ENCODE data around the gene KLHDC7B.

Gene KLHDC7B

DNA sequence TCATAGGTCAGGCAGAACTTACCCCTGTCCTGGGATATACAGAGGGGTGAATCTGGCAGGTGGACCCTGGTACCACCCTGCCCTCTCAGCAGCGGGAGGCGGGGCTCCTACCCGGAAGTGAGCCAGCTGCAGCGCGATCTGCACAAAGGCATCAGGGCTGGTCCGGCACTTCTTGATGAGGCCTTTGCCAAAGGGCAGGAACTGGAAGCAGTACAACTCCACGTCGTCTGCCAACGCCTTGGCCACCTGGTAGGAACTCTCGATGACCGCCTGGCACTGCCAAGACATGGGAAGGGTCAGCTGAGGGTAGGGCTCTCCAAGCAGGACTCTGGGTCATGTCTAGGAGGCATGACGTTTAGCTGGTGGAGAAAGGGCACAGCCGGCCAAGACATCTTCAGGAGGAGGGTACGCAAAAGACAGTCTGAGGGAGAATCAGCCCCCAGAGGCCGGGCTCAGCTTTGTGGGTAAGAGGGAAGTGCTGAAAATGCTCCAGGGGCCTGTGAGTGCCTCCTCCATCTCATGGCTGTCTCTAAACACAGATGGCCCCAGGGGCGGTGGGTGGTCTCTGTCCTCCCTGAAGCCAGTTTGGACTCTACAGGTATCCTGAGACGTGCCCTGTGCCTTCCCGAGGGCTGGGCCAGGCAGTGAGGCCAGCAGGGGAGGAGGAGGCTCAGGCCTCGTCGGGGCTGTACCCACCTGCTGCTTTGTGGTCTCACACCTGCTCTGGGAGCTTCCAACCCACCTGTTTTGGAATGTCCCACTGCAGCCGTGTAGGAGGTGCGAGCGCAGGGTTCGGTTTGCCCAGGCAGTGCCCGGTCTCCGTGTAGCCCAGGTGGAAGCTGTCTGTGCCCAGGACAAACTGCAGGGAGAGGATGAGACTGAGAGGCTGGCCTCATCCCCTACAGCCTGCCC lies 25.8 kb downstream of the KLHDC7B start:
- Histone ChIP-seq H3K4me3 (ENCODE audit: low read length) (no peak overlapping the region), H3F3A (ENCODE audit: control insufficient read depth, insufficient read depth) (peaks cover 2% of the 10 kb centered on the region; the same call in 1 of the 2 replicates), H3K79me2 (ENCODE audit: control insufficient read depth, low read length) (no peaks in the 10 kb centered on the region), H3K9me3 (ENCODE audit: control insufficient read depth, insufficient read depth, low read length) (no peaks in the 10 kb centered on the region), H3K4me2 (ENCODE audit: low read length) (no peak overlapping the region), H3K36me3 (ENCODE audit: control insufficient read depth, low read length) (peaks cover 81% of the 10 kb centered on the region), H3K27ac (ENCODE audit: low read depth, low read length) (no peak overlapping the region), H3K9me2 (replicated peaks; ENCODE audit: control insufficient read depth, low read length) (no peaks in the 10 kb centered on the region), H4K20me1 (ENCODE audit: control insufficient read depth, insufficient read depth, low read depth, low read length) (no peaks in the 10 kb centered on the region), H3K4me1 (ENCODE audit: control insufficient read depth, low read length) (no peaks in the 10 kb centered on the region; the same call in 1 of the 2 replicates), H3K27me3 (ENCODE audit: control insufficient read depth, low read length) (no peaks in the 10 kb centered on the region)
- no peak for TF ChIP-seq EZH2phosphoT487 (IDR thresholded peaks at IDR 0.05; ENCODE audit: borderline replicate concordance, low read length)
- TF ChIP-seq, protein P1, sequence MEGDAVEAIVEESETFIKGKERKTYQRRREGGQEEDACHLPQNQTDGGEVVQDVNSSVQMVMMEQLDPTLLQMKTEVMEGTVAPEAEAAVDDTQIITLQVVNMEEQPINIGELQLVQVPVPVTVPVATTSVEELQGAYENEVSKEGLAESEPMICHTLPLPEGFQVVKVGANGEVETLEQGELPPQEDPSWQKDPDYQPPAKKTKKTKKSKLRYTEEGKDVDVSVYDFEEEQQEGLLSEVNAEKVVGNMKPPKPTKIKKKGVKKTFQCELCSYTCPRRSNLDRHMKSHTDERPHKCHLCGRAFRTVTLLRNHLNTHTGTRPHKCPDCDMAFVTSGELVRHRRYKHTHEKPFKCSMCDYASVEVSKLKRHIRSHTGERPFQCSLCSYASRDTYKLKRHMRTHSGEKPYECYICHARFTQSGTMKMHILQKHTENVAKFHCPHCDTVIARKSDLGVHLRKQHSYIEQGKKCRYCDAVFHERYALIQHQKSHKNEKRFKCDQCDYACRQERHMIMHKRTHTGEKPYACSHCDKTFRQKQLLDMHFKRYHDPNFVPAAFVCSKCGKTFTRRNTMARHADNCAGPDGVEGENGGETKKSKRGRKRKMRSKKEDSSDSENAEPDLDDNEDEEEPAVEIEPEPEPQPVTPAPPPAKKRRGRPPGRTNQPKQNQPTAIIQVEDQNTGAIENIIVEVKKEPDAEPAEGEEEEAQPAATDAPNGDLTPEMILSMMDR (IDR thresholded peaks at IDR 0.05; ENCODE audit: low read depth, low read length, poor library complexity, severe bottlenecking), result no peak

DNA sequence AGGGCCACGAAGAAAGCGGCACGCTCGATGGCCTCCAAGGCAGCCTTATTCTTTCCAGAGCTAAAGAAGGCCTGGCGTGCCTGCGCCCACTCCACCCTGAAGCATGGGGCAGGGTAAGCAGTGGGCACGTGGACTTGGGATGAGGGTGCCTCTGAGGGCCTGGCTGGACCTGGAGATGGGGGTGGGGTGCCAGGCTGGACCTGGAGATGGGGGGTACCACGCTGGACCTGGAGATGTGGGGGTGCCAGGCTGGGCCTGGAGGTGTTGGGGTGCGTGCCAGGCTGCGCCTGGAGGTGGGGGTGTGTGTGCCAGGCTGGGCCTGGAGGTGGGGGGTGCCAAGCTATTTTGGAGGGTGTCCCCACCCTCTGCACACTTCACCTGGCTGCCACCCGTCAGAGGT lies 27.3 kb downstream of the KLHDC7B start:
- no peaks in the 10 kb centered on the region for H3K79me2 ChIP-seq (ENCODE audit: control insufficient read depth, low read length)
- H4K20me1 ChIP-seq (ENCODE audit: control insufficient read depth, insufficient read depth, low read depth, low read length), result no peaks in the 10 kb centered on the region

DNA sequence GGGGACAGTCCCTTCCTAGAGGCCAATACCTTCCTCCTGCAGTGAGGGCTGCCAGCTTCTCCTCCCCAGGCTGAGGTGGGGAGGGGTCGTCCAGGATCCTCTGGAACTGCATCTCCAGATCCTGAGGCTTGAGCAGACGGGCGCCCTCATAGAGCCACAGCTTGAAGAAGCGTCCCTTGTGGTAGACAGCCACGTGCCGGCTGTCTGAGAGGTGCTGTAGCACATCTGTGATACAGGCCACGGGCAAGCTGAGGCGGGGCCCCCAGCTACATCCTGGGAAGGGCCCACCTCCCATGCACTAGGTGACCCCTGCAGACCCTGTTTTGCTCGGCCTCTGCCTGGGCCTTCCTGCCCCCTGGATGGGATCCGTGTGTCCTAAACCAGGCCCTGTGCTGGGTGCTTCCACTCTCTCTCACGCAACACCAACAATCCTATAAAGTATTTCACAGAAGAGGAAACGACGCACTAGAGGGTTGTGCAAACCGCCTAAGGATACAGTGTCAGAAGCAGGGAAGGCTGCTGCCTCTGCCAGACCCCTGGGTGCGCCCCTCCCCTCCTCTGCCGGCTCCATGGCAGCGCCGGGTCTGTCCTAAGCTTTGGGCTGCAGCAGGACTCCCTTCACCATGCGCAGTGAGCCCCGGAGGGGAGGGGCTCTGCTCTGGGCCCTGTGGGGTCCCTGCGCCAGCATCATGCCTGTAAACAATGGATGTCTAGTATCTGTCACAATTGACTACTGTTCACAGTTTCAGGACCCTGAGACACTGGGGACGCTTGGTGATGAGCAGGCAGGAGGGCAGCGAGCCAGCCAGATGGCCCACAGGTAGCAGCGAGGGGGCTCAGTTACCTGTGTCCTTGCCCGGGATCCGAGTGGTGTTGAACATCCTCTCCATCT lies 28.0 kb downstream of the KLHDC7B start:
- Histone ChIP-seq H3K9me3 (ENCODE audit: control insufficient read depth, insufficient read depth, low read length) (no peaks in the 10 kb centered on the region), H3K27me3 (ENCODE audit: control insufficient read depth, low read length) (no peaks in the 10 kb centered on the region), H3K4me3 (ENCODE audit: low read length) (no peak overlapping the region), H3K79me2 (ENCODE audit: control insufficient read depth, low read length) (no peaks in the 10 kb centered on the region), H3K9me2 (replicated peaks; ENCODE audit: control insufficient read depth, low read length) (no peaks in the 10 kb centered on the region), H3K36me3 (ENCODE audit: control insufficient read depth, low read length) (peaks cover 89% of the 10 kb centered on the region), H3K27ac (ENCODE audit: low read depth, low read length) (no peak overlapping the region), H3F3A (ENCODE audit: control insufficient read depth, insufficient read depth) (no peaks in the 10 kb centered on the region), H4K20me1 (ENCODE audit: control insufficient read depth, insufficient read depth, low read depth, low read length) (no peaks in the 10 kb centered on the region), H3K4me1 (ENCODE audit: control insufficient read depth, low read length) (no peaks in the 10 kb centered on the region; the same call in 1 of the 2 replicates), H3K4me2 (ENCODE audit: low read length) (no peak overlapping the region)
- TF ChIP-seq EZH2phosphoT487 (IDR thresholded peaks at IDR 0.05; ENCODE audit: borderline replicate concordance, low read length), result no peak
- TF ChIP-seq, protein P1 (IDR thresholded peaks at IDR 0.05; ENCODE audit: low read depth, low read length, poor library complexity, severe bottlenecking), result no peak

More for the DNA sequence above, 27.3 kb downstream of the KLHDC7B start:
- Histone ChIP-seq H3K36me3 (ENCODE audit: control insufficient read depth, low read length) (peaks cover 87% of the 10 kb centered on the region), H3K9me2 (replicated peaks; ENCODE audit: control insufficient read depth, low read length) (no peaks in the 10 kb centered on the region), H3K27me3 (ENCODE audit: control insufficient read depth, low read length) (no peaks in the 10 kb centered on the region), H3F3A (ENCODE audit: control insufficient read depth, insufficient read depth) (no peaks in the 10 kb centered on the region), H3K4me2 (ENCODE audit: low read length) (no peak overlapping the region), H3K9me3 (ENCODE audit: control insufficient read depth, insufficient read depth, low read length) (no peaks in the 10 kb centered on the region), H3K4me1 (ENCODE audit: control insufficient read depth, low read length) (no peaks in the 10 kb centered on the region; the same call in 1 of the 2 replicates), H3K4me3 (ENCODE audit: low read length) (no peak overlapping the region), H3K27ac (ENCODE audit: low read depth, low read length) (no peak overlapping the region)
- TF ChIP-seq, protein P1 (IDR thresholded peaks at IDR 0.05; ENCODE audit: low read depth, low read length, poor library complexity, severe bottlenecking), result no peak
- no peak for TF ChIP-seq EZH2phosphoT487 (IDR thresholded peaks at IDR 0.05; ENCODE audit: borderline replicate concordance, low read length)

Data from DOHH2 (cell line).